Caco-2 (cell line): ENCODE measurements around the gene CIC. TPM values are rescaled to one million over a fixed set of nuclear protein-coding genes. Genes with fewer than 3 reads are reported as not detected.

ENCODE experiments used
- BruUV-seq: library from RNA; stranded (reverse); fragments of 400-500 nt; replicated peaks from 2 replicates; lab custom pipeline; 2021; lab: Mats Ljungman, UMichigan
- CTCF ChIA-PET: fragments of 300-600 bp; sonication (Branson Sonifier 250); formaldehyde crosslinking; loops from one replicate; lab custom pipeline; 2022; ENCODE audit warnings: antibody characterized with exemption; lab: Charles Lee
- POLR2A ChIA-PET: fragments of 300-600 bp; sonication (Branson Sonifier 250); formaldehyde crosslinking; loops from one replicate; lab custom pipeline; 2022; ENCODE audit warnings: antibody characterized with exemption; lab: Charles Lee
- DNase-seq, 2 experiments: peaks; one replicate each; pipeline versions ENCODE4 v3.0.0 to v3.0.0-alpha.2; 2020 to 2022
- H3K27me3 ChIP-seq: replicated peaks from 2 replicates; pipeline ENCODE4 v1.6.0; 2011; ENCODE audit warnings: low read length; ENCODE audit not compliant: control insufficient read depth, insufficient read depth
- H3K36me3 ChIP-seq: 2 replicates; pipeline ENCODE4 v1.5.1; 2011; ENCODE audit warnings: low read length; ENCODE audit not compliant: control insufficient read depth, insufficient read depth
- H3K4me1 ChIP-seq: fragments of 250-450 bp; sonication (Bioruptor Pico); 2 replicates; pipeline ENCODE4 v1.5.1; 2020; ENCODE audit warnings: mild to moderate bottlenecking
- H3K4me3 ChIP-seq: 2 replicates; pipeline ENCODE4 v1.5.1; 2011; ENCODE audit warnings: low read depth, mild to moderate bottlenecking, control low read depth, low read length
- H3K9me3 ChIP-seq: fragments of 250-450 bp; sonication (Bioruptor Pico); 2 replicates; pipeline ENCODE4 v1.5.1; 2020; ENCODE audit warnings: mild to moderate bottlenecking, moderate library complexity
- H3K27ac Mint-ChIP-seq: one replicate; pipeline ENCODE4 v1.8.0; 2022; ENCODE audit warnings: mixed read lengths; ENCODE audit not compliant: unreplicated experiment
- H3K27me3 Mint-ChIP-seq: one replicate; pipeline ENCODE4 v1.8.0; 2022; ENCODE audit warnings: mixed read lengths; ENCODE audit not compliant: insufficient read depth, unreplicated experiment
- H3K36me3 Mint-ChIP-seq: one replicate; pipeline ENCODE4 v1.8.0; 2022; ENCODE audit warnings: mild to moderate bottlenecking, mixed read lengths; ENCODE audit not compliant: insufficient read depth, unreplicated experiment
- H3K4me1 Mint-ChIP-seq: one replicate; pipeline ENCODE4 v1.8.0; 2022; ENCODE audit warnings: low read depth, mixed read lengths; ENCODE audit not compliant: unreplicated experiment
- H3K4me3 Mint-ChIP-seq: one replicate; pipeline ENCODE4 v1.8.0; 2022; ENCODE audit warnings: mild to moderate bottlenecking, moderate library complexity, mixed read lengths; ENCODE audit not compliant: unreplicated experiment
- H3K9me3 Mint-ChIP-seq: one replicate; pipeline ENCODE4 v1.8.0; 2022; ENCODE audit warnings: mixed read lengths; ENCODE audit not compliant: unreplicated experiment
- intact Hi-C: fragments of 100-400 bp; cut with micrococcal nuclease; formaldehyde crosslinking; loops from one replicate; pipeline ENCODE4 v1.10.0; 2022; ENCODE audit not compliant: unreplicated experiment
- total RNA-seq: library from RNA; stranded (reverse); gene quantifications from 2 replicates; pipeline ENCODE4 v1.2.3, GENCODE V29; 2022
- TF ChIP-seq, protein P1 (sequence below), 2 experiments: fragments of 200-600 bp in 1 of 2; IDR thresholded peaks; 1 replicate in 1 of 2; 2 replicates in 1 of 2; pipeline versions ENCODE4 v1.5.1 to v1.8.0; 2011 to 2022; ENCODE audit warnings: antibody characterized with exemption in 1 of 2, control low read depth in 1 of 2, inconsistent platforms in 1 of 2, low read depth in 1 of 2, low read length in 1 of 2, mild to moderate bottlenecking in 1 of 2, moderate library complexity in 1 of 2; ENCODE audit not compliant: insufficient read depth in 1 of 2, severe bottlenecking in 1 of 2, unreplicated experiment in 1 of 2

Gene CIC
- total RNA-seq, 1 experiment from 2014 or later, result 47.8 TPM

GRCh38 chr19:42289556-42290041, 20.5 kb downstream of the CIC start:
- Mint-ChIP-seq H3K4me3 (no peak overlapping the region), H3K36me3 (peaks cover 41% of the 10 kb centered on the region), H3K9me3 (no peaks in the 10 kb centered on the region), H3K27me3 (no peaks in the 10 kb centered on the region), H3K4me1 (peaks cover 21% of the 10 kb centered on the region), H3K27ac (no peak overlapping the region)
- no TSS peak for BruUV-seq
- Histone ChIP-seq H3K27me3 (no peaks in the 10 kb centered on the region), H3K9me3 (no peaks in the 10 kb centered on the region), H3K36me3 (peaks cover 3% of the 10 kb centered on the region), H3K4me1 (peaks cover 18% of the 10 kb centered on the region; the same call in 1 of the 2 replicates), H3K4me3 (no peak overlapping the region)
- intact Hi-C loops, result no loop called here
- no peak for DNase-seq
- CTCF ChIA-PET, result no interaction called here
- TF ChIP-seq, protein P1, sequence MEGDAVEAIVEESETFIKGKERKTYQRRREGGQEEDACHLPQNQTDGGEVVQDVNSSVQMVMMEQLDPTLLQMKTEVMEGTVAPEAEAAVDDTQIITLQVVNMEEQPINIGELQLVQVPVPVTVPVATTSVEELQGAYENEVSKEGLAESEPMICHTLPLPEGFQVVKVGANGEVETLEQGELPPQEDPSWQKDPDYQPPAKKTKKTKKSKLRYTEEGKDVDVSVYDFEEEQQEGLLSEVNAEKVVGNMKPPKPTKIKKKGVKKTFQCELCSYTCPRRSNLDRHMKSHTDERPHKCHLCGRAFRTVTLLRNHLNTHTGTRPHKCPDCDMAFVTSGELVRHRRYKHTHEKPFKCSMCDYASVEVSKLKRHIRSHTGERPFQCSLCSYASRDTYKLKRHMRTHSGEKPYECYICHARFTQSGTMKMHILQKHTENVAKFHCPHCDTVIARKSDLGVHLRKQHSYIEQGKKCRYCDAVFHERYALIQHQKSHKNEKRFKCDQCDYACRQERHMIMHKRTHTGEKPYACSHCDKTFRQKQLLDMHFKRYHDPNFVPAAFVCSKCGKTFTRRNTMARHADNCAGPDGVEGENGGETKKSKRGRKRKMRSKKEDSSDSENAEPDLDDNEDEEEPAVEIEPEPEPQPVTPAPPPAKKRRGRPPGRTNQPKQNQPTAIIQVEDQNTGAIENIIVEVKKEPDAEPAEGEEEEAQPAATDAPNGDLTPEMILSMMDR (IDR thresholded peaks at IDR 0.05; ENCODE audit: insufficient read depth in 1 of 2, low read depth in 1 of 2, low read length in 1 of 2, severe bottlenecking in 1 of 2, unreplicated experiment in 1 of 2), result no peak
- POLR2A ChIA-PET, result no interaction called here

- Histone ChIP-seq H3K9me3 (no peaks in the 10 kb centered on the region), H3K4me1 (peaks cover 16% of the 10 kb centered on the region; the same call in 1 of the 2 replicates), H3K4me3 (no peak overlapping the region), H3K27me3 (no peaks in the 10 kb centered on the region), H3K36me3 (peaks cover 3% of the 10 kb centered on the region)
- Mint-ChIP-seq H3K9me3 (no peaks in the 10 kb centered on the region), H3K27me3 (no peaks in the 10 kb centered on the region), H3K4me1 (peaks cover 15% of the 10 kb centered on the region), H3K27ac (no peak overlapping the region), H3K4me3 (no peak overlapping the region), H3K36me3 (peaks cover 41% of the 10 kb centered on the region)
- POLR2A ChIA-PET, result interaction anchor here (0.7 kb wide), 1 partner anchor 47 kb away, joined by 3 read pairs; no protein-coding TSS in a partner anchor
- DNase-seq, result no peak
- TF ChIP-seq, protein P1 (IDR thresholded peaks at IDR 0.05; ENCODE audit: insufficient read depth in 1 of 2, low read depth in 1 of 2, low read length in 1 of 2, severe bottlenecking in 1 of 2, unreplicated experiment in 1 of 2), result no peak
- CTCF ChIA-PET, result no interaction called here
- intact Hi-C loops, result no loop called here
- no TSS peak for BruUV-seq
Measured at GRCh38 chr19:42290136-42290522, 21.1 kb downstream of the CIC start.

GRCh38 chr19:42290523-42291434, 21.7 kb downstream of the CIC start:
- H3K9me3 ChIP-seq, result no peaks in the 10 kb centered on the region
- intact Hi-C loops, result no loop called here
- ChIA-PET CTCF (no interaction called here), POLR2A (interaction anchor here (0.7 kb wide), 1 partner anchor 48 kb away, joined by 3 read pairs; no protein-coding TSS in a partner anchor)
- DNase-seq, result peak; percentile 64 to 75
- H3K36me3 Mint-ChIP-seq, result peaks cover 45% of the 10 kb centered on the region
- H3K27me3 ChIP-seq, result no peaks in the 10 kb centered on the region
- no peak overlapping the region for H3K27ac Mint-ChIP-seq
- peaks cover 3% of the 10 kb centered on the region for H3K36me3 ChIP-seq
- no peak overlapping the region for H3K4me3 ChIP-seq
- peaks cover 14% of the 10 kb centered on the region for H3K4me1 Mint-ChIP-seq
- no peaks in the 10 kb centered on the region for H3K27me3 Mint-ChIP-seq
- H3K4me3 Mint-ChIP-seq, result no peak overlapping the region
- peaks cover 9% of the 10 kb centered on the region; the same call in 1 of the 2 replicates for H3K4me1 ChIP-seq
- TF ChIP-seq, protein P1 (IDR thresholded peaks at IDR 0.05; ENCODE audit: insufficient read depth in 1 of 2, low read depth in 1 of 2, low read length in 1 of 2, severe bottlenecking in 1 of 2, unreplicated experiment in 1 of 2), result peak; percentile 80 to 88
- BruUV-seq, result no TSS peak
- no peaks in the 10 kb centered on the region for H3K9me3 Mint-ChIP-seq
